Fibroblast of lung (primary cell): ENCODE results near the gene DPH2. TPM values are rescaled to one million over a fixed set of nuclear protein-coding genes. Genes with fewer than 3 reads are reported as not detected.

ENCODE experiments used
- DNase-seq, 2 donors: peaks; one replicate each; pipeline versions ENCODE4 v3.0.0 to v3.0.0-alpha.2; 2010; ENCODE audit warnings: low read depth in 2 of 2
- H2AFZ ChIP-seq: 2 replicates; pipeline ENCODE4 v1.5.1; 2012; ENCODE audit warnings: low read length, control low read depth, inconsistent platforms
- H3K27ac ChIP-seq: 2 replicates; pipeline ENCODE4 v1.5.1; 2011; ENCODE audit warnings: low read length, control low read depth; ENCODE audit not compliant: insufficient read depth
- H3K27me3 ChIP-seq: 2 replicates; pipeline ENCODE4 v1.5.1; 2011; ENCODE audit warnings: mild to moderate bottlenecking, low read length; ENCODE audit not compliant: control insufficient read depth, insufficient read depth
- H3K36me3 ChIP-seq: 2 replicates; pipeline ENCODE4 v1.5.1; 2011; ENCODE audit warnings: low read length; ENCODE audit not compliant: control insufficient read depth, insufficient read depth
- H3K4me1 ChIP-seq: 2 replicates; pipeline ENCODE4 v1.5.1; 2011; ENCODE audit warnings: low read length; ENCODE audit not compliant: control insufficient read depth, insufficient read depth; ENCODE audit errors: extremely low read depth
- H3K4me2 ChIP-seq: 2 replicates; pipeline ENCODE4 v1.5.1; 2011; ENCODE audit warnings: low read length, control low read depth; ENCODE audit not compliant: insufficient read depth; ENCODE audit errors: extremely low read depth
- H3K4me3 ChIP-seq, 4 experiments: fragments of 200-600 bp in 1 of 4; sonication (generic) in 1 of 4; replicated peaks in 1 of 4; 2 replicates each; pipeline ENCODE4 v1.5.1; 2011 to 2016; ENCODE audit warnings: low read length in 4 of 4, low read depth in 3 of 4, mild to moderate bottlenecking in 3 of 4, control low read depth in 2 of 4, inconsistent platforms in 1 of 4, mixed read lengths in 1 of 4; ENCODE audit not compliant: insufficient read depth in 1 of 4; ENCODE audit errors: control extremely low read depth in 1 of 4
- H3K79me2 ChIP-seq: 2 replicates; pipeline ENCODE4 v1.5.1; 2012; ENCODE audit warnings: mild to moderate bottlenecking, low read length, inconsistent platforms; ENCODE audit not compliant: control insufficient read depth, insufficient read depth
- H3K9ac ChIP-seq: 2 replicates; pipeline ENCODE4 v1.5.1; 2011; ENCODE audit warnings: mild to moderate bottlenecking, low read length, control low read depth; ENCODE audit not compliant: insufficient read depth
- H3K9me3 ChIP-seq: 2 replicates; pipeline ENCODE4 v1.5.1; 2012; ENCODE audit warnings: low read depth, low read length; ENCODE audit not compliant: control insufficient read depth, insufficient read depth
- H4K20me1 ChIP-seq: 2 replicates; pipeline ENCODE4 v1.5.1; 2011; ENCODE audit warnings: low read length; ENCODE audit not compliant: control insufficient read depth, insufficient read depth; ENCODE audit errors: extremely low read depth
- EZH2 ChIP-seq: IDR thresholded peaks from 2 replicates; pipeline ENCODE4 v1.5.1; 2012; ENCODE audit warnings: low read length, control low read depth, mild to moderate bottlenecking; ENCODE audit errors: missing control alignments
- polyA plus RNA-seq, 2 donors: library from polyadenylated mRNA; depleted of rRNA in 1 of 2; stranded (reverse) in 1 of 2; unstranded in 1 of 2; fragments of >200 nt; gene quantifications; 2 replicates each; pipeline ENCODE4 v1.2.1, GENCODE V29; 2011 to 2012; ENCODE audit warnings: missing spikeins in 1 of 2
- total RNA-seq: library from RNA; depleted of rRNA; stranded (reverse); fragments of >200 nt; gene quantifications from 2 replicates; pipeline ENCODE4 v1.2.1, GENCODE V29; 2014
- TF ChIP-seq, protein P1 (sequence below), 2 donors: IDR thresholded peaks in 1 of 2; conservative IDR thresholded peaks in 1 of 2; 1 replicate in 1 of 2; 2 replicates in 1 of 2; pipeline ENCODE4 v1.5.1; 2011 to 2012; ENCODE audit warnings: low read length in 2 of 2, control low read depth in 1 of 2, inconsistent platforms in 1 of 2, low read depth in 1 of 2, mild to moderate bottlenecking in 1 of 2

The DPH2 gene
- total and polyA plus RNA-seq, 2 donors (not counting 1 experiment from before 2014, with no cell fraction given) = 9.1 to 11.2 TPM

DNA sequence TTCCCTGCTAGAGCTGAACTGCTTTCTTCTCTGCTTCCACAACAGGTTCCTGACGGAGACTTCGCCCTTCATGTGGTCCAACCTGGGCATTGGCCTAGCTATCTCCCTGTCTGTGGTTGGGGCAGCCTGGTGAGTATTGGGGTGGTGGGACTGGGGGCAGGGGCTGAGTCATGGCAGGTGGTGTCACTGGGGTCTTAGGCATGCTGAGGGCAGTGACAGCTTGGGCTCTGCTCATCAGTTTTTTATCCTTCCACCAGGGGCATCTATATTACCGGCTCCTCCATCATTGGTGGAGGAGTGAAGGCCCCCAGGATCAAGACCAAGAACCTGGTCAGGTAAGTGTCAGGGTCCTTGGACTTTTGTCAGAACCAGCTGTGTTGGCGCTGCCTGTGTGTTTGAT, 6.2 kb downstream of the DPH2 start:
- H3K27me3 ChIP-seq = no peaks in the 10 kb centered on the region
- peak overlapping the region; percentile 18 for H3K4me2 ChIP-seq
- peaks cover 15% of the 10 kb centered on the region for H3K36me3 ChIP-seq
- no peak overlapping the region for H3K9ac ChIP-seq
- no peaks in the 10 kb centered on the region for H3K9me3 ChIP-seq
- no peaks in the 10 kb centered on the region for H4K20me1 ChIP-seq
- no peak for DNase-seq
- no peak overlapping the region for H2AFZ ChIP-seq
- no peak overlapping the region for H3K27ac ChIP-seq
- TF ChIP-seq, protein P1, sequence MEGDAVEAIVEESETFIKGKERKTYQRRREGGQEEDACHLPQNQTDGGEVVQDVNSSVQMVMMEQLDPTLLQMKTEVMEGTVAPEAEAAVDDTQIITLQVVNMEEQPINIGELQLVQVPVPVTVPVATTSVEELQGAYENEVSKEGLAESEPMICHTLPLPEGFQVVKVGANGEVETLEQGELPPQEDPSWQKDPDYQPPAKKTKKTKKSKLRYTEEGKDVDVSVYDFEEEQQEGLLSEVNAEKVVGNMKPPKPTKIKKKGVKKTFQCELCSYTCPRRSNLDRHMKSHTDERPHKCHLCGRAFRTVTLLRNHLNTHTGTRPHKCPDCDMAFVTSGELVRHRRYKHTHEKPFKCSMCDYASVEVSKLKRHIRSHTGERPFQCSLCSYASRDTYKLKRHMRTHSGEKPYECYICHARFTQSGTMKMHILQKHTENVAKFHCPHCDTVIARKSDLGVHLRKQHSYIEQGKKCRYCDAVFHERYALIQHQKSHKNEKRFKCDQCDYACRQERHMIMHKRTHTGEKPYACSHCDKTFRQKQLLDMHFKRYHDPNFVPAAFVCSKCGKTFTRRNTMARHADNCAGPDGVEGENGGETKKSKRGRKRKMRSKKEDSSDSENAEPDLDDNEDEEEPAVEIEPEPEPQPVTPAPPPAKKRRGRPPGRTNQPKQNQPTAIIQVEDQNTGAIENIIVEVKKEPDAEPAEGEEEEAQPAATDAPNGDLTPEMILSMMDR (conservative IDR thresholded peaks at IDR 0.05 in 1 of 2, IDR thresholded peaks at IDR 0.05 in 1 of 2; ENCODE audit: low read depth in 1 of 2, low read length in 2 of 2) = no peak
- no peak for TF ChIP-seq EZH2
- peaks cover 36% of the 10 kb centered on the region for H3K79me2 ChIP-seq
- peaks cover 10% of the 10 kb centered on the region for H3K4me1 ChIP-seq
- peak overlapping the region; percentile 70 to 87 (median 86) for H3K4me3 ChIP-seq

- no peaks in the 10 kb centered on the region for H3K27me3 ChIP-seq
- H2AFZ ChIP-seq = no peak overlapping the region
- H3K4me1 ChIP-seq = peaks cover 10% of the 10 kb centered on the region
- no peak overlapping the region for H3K9ac ChIP-seq
- TF ChIP-seq EZH2 = no peak
- TF ChIP-seq, protein P1 (conservative IDR thresholded peaks at IDR 0.05 in 1 of 2, IDR thresholded peaks at IDR 0.05 in 1 of 2; ENCODE audit: low read depth in 1 of 2, low read length in 2 of 2) = no peak
- no peaks in the 10 kb centered on the region for H4K20me1 ChIP-seq
- no peaks in the 10 kb centered on the region for H3K9me3 ChIP-seq
- H3K79me2 ChIP-seq = peaks cover 44% of the 10 kb centered on the region
- peak overlapping the region in 1 of 4 experiments; percentile 87 for H3K4me3 ChIP-seq
- H3K27ac ChIP-seq = no peak overlapping the region
- H3K4me2 ChIP-seq = no peak overlapping the region
- DNase-seq = no peak
- H3K36me3 ChIP-seq = peaks cover 19% of the 10 kb centered on the region
These were observed 7.1 kb downstream of the DPH2 start for GRCh38 chr1:43976890-43977289.

DNA sequence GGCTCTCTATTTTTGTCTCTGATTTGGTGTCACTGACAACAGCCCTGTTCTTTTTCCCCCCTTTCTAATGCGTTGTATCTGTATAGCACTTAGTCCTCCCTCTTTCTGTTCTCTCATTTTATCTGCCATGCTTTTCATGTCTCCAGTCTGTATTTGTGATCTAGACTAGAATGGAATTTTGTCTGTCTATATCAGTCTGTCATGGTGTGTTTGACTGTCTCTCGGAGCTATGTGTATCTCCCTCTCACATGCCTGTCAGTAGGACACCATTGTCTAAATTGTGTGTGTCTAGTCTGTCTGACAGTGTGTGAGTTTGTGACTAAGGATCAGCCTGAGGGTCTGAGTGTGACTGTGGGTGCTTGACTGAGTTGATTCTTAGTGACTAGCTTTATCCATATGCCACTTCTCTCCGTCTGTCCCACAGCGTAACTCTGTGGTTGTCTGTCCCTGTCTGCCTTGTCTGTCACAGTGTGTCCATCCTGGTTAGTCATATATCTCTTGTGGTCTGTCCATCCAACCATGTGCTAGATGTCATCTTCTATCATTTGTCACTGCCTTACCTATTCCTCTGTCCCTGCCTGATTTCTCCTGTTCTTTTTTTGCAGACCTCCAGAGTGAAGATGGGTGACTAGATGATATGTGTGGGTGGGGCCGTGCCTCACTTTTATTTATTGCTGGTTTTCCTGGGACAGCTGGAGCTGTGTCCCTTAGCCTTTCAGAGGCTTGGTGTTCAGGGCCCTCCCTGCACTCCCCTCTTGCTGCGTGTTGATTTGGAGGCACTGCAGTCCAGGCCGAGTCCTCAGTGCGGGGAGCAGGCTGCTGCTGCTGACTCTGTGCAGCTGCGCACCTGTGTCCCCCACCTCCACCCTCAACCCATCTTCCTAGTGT, 7.8 kb downstream of the DPH2 start:
- Histone ChIP-seq H3K27me3 (no peaks in the 10 kb centered on the region), H3K9ac (no peak overlapping the region), H3K4me1 (peaks cover 10% of the 10 kb centered on the region), H3K4me2 (no peak overlapping the region), H3K9me3 (no peaks in the 10 kb centered on the region), H3K36me3 (peaks cover 17% of the 10 kb centered on the region), H3K79me2 (peaks cover 50% of the 10 kb centered on the region), H3K27ac (no peak overlapping the region), H4K20me1 (no peaks in the 10 kb centered on the region), H3K4me3 (peak overlapping the region in 2 of 4 experiments; percentile 0 to 6), H2AFZ (no peak overlapping the region)
- no peak for DNase-seq
- TF ChIP-seq EZH2 = no peak
- TF ChIP-seq, protein P1 (conservative IDR thresholded peaks at IDR 0.05 in 1 of 2, IDR thresholded peaks at IDR 0.05 in 1 of 2; ENCODE audit: low read depth in 1 of 2, low read length in 2 of 2) = no peak
